GM12801 (cell line): ENCODE data around the gene SUGCT.

Source experiments
- CTCF ChIP-seq: IDR thresholded peaks from one replicate; pipeline ENCODE4 v1.5.1; 2011; ENCODE audit warnings: control low read depth; ENCODE audit not compliant: insufficient read length; ENCODE audit errors: extremely low read depth

Gene SUGCT

GRCh38 chr7:40694026-40694809 lies 559.4 kb downstream of the SUGCT start:
- TF ChIP-seq CTCF, result no peak

- TF ChIP-seq CTCF, result no peak
These were observed 560.2 kb downstream of the SUGCT start for GRCh38 chr7:40694991-40695390.

- TF ChIP-seq CTCF, result no peak
These were observed 562.8 kb downstream of the SUGCT start for GRCh38 chr7:40697653-40698052.

- no peak for TF ChIP-seq CTCF
These were observed 563.6 kb downstream of the SUGCT start for GRCh38 chr7:40698214-40698920.

GRCh38 chr7:40698921-40699260 lies 564.1 kb downstream of the SUGCT start:
- TF ChIP-seq CTCF, result no peak

- TF ChIP-seq CTCF, result no peak
These were observed 566.0 kb downstream of the SUGCT start for GRCh38 chr7:40700653-40701421.

- TF ChIP-seq CTCF, result no peak
These were observed 567.2 kb downstream of the SUGCT start for GRCh38 chr7:40701836-40702551.
